Measurements from ENCODE around the gene MORC2. TPM values are rescaled to one million over a fixed set of nuclear protein-coding genes. Genes with fewer than 3 reads are reported as not detected.

The MORC2 gene
- total RNA-seq, 3 donors from 2014 or later: 12.8 to 22.9 (median 19.6) TPM

GRCh38 chr22:30969532-30970355 is 1.2 kb upstream of the MORC2 start:
- no peak for TF ChIP-seq POLR2AphosphoS5 (IDR thresholded peaks at IDR 0.05)
- TF ChIP-seq CTCF (IDR thresholded peaks at IDR 0.05): no peak
- no peak for TF ChIP-seq POLR2A (IDR thresholded peaks at IDR 0.05)
- peak in 1 of 2 donors; percentile 30 for DNase-seq (ENCODE audit: low spot score in 2 of 2)
- peaks cover 0 to 9% of the 10 kb centered on the region in 2 donors for H3K4me1 ChIP-seq
- H3K27ac ChIP-seq: peak overlapping the region; percentile 94 to 98
- H3K27me3 ChIP-seq: no peaks in the 10 kb centered on the region
- peak overlapping the region; percentile 84 to 98 (median 86) for H3K4me3 ChIP-seq
- intact Hi-C loops (cut with DNase I; ENCODE audit: low total_unique reads): no loop called here
- H3K9me3 ChIP-seq: peaks cover 34 to 46% of the 10 kb centered on the region in 2 donors
- H3K36me3 ChIP-seq: peaks cover 18% of the 10 kb centered on the region

GRCh38 chr22:30968924-30969531 is 454 bp upstream of the MORC2 start, which contains the start of gene TUG1:
Gene TUG1 (plus strand): TSS chr22:30969265.
- DNase-seq (ENCODE audit: low spot score in 2 of 2): peak; percentile 99
- H3K9me3 ChIP-seq: peaks cover 27 to 39% of the 10 kb centered on the region in 2 donors
- intact Hi-C loops (cut with DNase I; ENCODE audit: low total_unique reads): no loop called here
- peaks cover 0 to 9% of the 10 kb centered on the region in 2 donors for H3K4me1 ChIP-seq
- H3K27ac ChIP-seq: peak within 1 kb of the TSS; percentile 94 to 98
- H3K36me3 ChIP-seq: peaks cover 18% of the 10 kb centered on the region
- H3K4me3 ChIP-seq: peak within 1 kb of the TSS; percentile 84 to 98 (median 86)
- H3K27me3 ChIP-seq: no peaks in the 10 kb centered on the region
- TF ChIP-seq CTCF (IDR thresholded peaks at IDR 0.05) (no peak), POLR2A (IDR thresholded peaks at IDR 0.05) (peak; percentile 64), POLR2AphosphoS5 (IDR thresholded peaks at IDR 0.05) (peak; percentile 93 to 98 (median 95))

- Histone ChIP-seq H3K4me1 (no peaks in the 10 kb centered on the region), H3K27me3 (no peaks in the 10 kb centered on the region), H3K27ac (no peak overlapping the region), H3K9me3 (no peaks in the 10 kb centered on the region), H3K4me3 (no peak overlapping the region), H3K36me3 (no peaks in the 10 kb centered on the region)
- DNase-seq (ENCODE audit: low spot score in 2 of 2): no peak
- intact Hi-C loops (cut with DNase I; ENCODE audit: low total_unique reads): no loop called here
- TF ChIP-seq POLR2A (IDR thresholded peaks at IDR 0.05): no peak
- TF ChIP-seq POLR2AphosphoS5 (IDR thresholded peaks at IDR 0.05): no peak
- TF ChIP-seq CTCF (IDR thresholded peaks at IDR 0.05): no peak
These were observed 3.7 kb downstream of the MORC2 start for GRCh38 chr22:30964858-30965257.

- H3K36me3 ChIP-seq: no peaks in the 10 kb centered on the region
- no peak overlapping the region for H3K4me3 ChIP-seq
These were observed 13.4 kb downstream of the MORC2 start for GRCh38 chr22:30955153-30955552.

More at GRCh38 chr22:30955153-30955552, 13.4 kb downstream of the MORC2 start:
- Histone ChIP-seq H3K9me3 (no peaks in the 10 kb centered on the region), H3K27ac (no peak overlapping the region), H3K27me3 (no peaks in the 10 kb centered on the region), H3K4me1 (no peaks in the 10 kb centered on the region)
- no peak for TF ChIP-seq POLR2A (IDR thresholded peaks at IDR 0.05)
- no peak for TF ChIP-seq CTCF (IDR thresholded peaks at IDR 0.05)
- TF ChIP-seq POLR2AphosphoS5 (IDR thresholded peaks at IDR 0.05): no peak
- intact Hi-C loops (cut with DNase I; ENCODE audit: low total_unique reads): no loop called here
- no peak for DNase-seq (ENCODE audit: low spot score in 2 of 2)

All from breast epithelium (tissue), 4 donors.